A673 (cell line): ENCODE results near the gene SLC52A3. TPM values are rescaled to one million over a fixed set of nuclear protein-coding genes. Genes with fewer than 3 reads are reported as not detected.

Experiments used
- BruUV-seq: library from RNA; stranded (reverse); fragments of 400-500 nt; replicated peaks from 2 replicates; lab custom pipeline; 2021; lab: Mats Ljungman, UMichigan
- CTCF ChIA-PET: fragments of 300-600 bp; sonication (Branson Sonifier 250); formaldehyde crosslinking; loops from one replicate; lab custom pipeline; 2022; ENCODE audit warnings: antibody characterized with exemption; lab: Charles Lee
- POLR2A ChIA-PET: fragments of 300-600 bp; sonication (Branson Sonifier 250); formaldehyde crosslinking; loops from one replicate; lab custom pipeline; 2022; ENCODE audit warnings: antibody characterized with exemption; ENCODE audit not compliant: low non-redundant PET; lab: Charles Lee
- DNase-seq: peaks from one replicate; pipeline ENCODE4 v3.0.0-alpha.2; 2015; ENCODE audit warnings: low spot score
- H3K27ac ChIP-seq: fragments of 200-600 bp; sonication (generic); 2 replicates; pipeline ENCODE4 v1.5.1; 2016; ENCODE audit warnings: mixed run types, low read depth, mild to moderate bottlenecking, mixed read lengths, antibody characterized with exemption, low read length; ENCODE audit not compliant: poor library complexity, severe bottlenecking
- H3K27me3 ChIP-seq: fragments of 200-600 bp; sonication (generic); replicated peaks from 2 replicates; pipeline ENCODE4 v1.6.1; 2017; ENCODE audit warnings: mixed run types, low read depth, mild to moderate bottlenecking, mixed read lengths, antibody characterized with exemption, low read length; ENCODE audit not compliant: insufficient read depth, poor library complexity
- H3K36me3 ChIP-seq: fragments of 200-600 bp; sonication (generic); 2 replicates; pipeline ENCODE4 v1.6.1; 2016; ENCODE audit warnings: mixed run types, mild to moderate bottlenecking, mixed read lengths, antibody characterized with exemption, low read length; ENCODE audit not compliant: insufficient read depth, poor library complexity, severe bottlenecking
- H3K4me1 ChIP-seq: fragments of 200-600 bp; sonication (generic); 2 replicates; pipeline ENCODE4 v1.6.1; 2017; ENCODE audit warnings: mixed run types, mild to moderate bottlenecking, mixed read lengths, antibody characterized with exemption, low read length; ENCODE audit not compliant: insufficient read depth, poor library complexity, severe bottlenecking
- H3K4me3 ChIP-seq: fragments of 200-600 bp; sonication (generic); 2 replicates; pipeline ENCODE4 v1.5.1; 2016; ENCODE audit warnings: low read depth, mixed run types, mild to moderate bottlenecking, mixed read lengths, low read length; ENCODE audit not compliant: poor library complexity, severe bottlenecking
- H3K9me3 ChIP-seq: fragments of 200-600 bp; sonication (generic); 2 replicates; pipeline ENCODE4 v1.6.1; 2016; ENCODE audit warnings: mixed run types, low read depth, mild to moderate bottlenecking, mixed read lengths, antibody characterized with exemption, low read length; ENCODE audit not compliant: poor library complexity, severe bottlenecking
- CTCF ChIP-seq: fragments of 300-800, 200-600 bp; sonication (generic); conservative IDR thresholded peaks from 2 replicates; pipeline ENCODE4 v1.5.1; 2017; ENCODE audit warnings: low read depth, mild to moderate bottlenecking, antibody characterized with exemption, low read length, moderate library complexity, mixed read lengths
- EZH2 ChIP-seq: fragments of 200-600 bp; sonication (generic); IDR thresholded peaks from 2 replicates; pipeline ENCODE4 v1.6.1; 2017; ENCODE audit warnings: borderline replicate concordance, low read depth, mild to moderate bottlenecking, mixed read lengths, antibody characterized with exemption, low read length; ENCODE audit not compliant: poor library complexity, severe bottlenecking
- intact Hi-C: fragments of 100-400 bp; cut with micrococcal nuclease; formaldehyde crosslinking; loops from one replicate; pipeline ENCODE4 v1.10.0; 2022; ENCODE audit not compliant: unreplicated experiment
- total RNA-seq: library from RNA; stranded (reverse); gene quantifications from 2 replicates; pipeline ENCODE4 v1.2.3, GENCODE V29; 2021

SLC52A3 gene
- total RNA-seq, 1 experiment from 2014 or later, result not detected

- no peaks in the 10 kb centered on the region for H3K4me1 ChIP-seq
- no peaks in the 10 kb centered on the region for H3K27me3 ChIP-seq
- no peak overlapping the region for H3K27ac ChIP-seq
- TF ChIP-seq EZH2 (no peak), CTCF (no peak)
- DNase-seq, result no peak
- no peaks in the 10 kb centered on the region for H3K9me3 ChIP-seq
- ChIA-PET CTCF (no interaction called here), POLR2A (no interaction called here)
- no TSS peak for BruUV-seq
- no peak overlapping the region for H3K4me3 ChIP-seq
- H3K36me3 ChIP-seq, result no peaks in the 10 kb centered on the region
- intact Hi-C loops, result no loop called here
These were observed 3.6 kb upstream of the SLC52A3 start for GRCh38 chr20:771741-772464.

- intact Hi-C loops, result no loop called here
- H3K36me3 ChIP-seq, result no peaks in the 10 kb centered on the region
- BruUV-seq, result no TSS peak
- H3K4me3 ChIP-seq, result no peak overlapping the region
- H3K9me3 ChIP-seq, result no peaks in the 10 kb centered on the region
- H3K4me1 ChIP-seq, result no peaks in the 10 kb centered on the region
- DNase-seq, result no peak
- ChIA-PET CTCF (no interaction called here), POLR2A (no interaction called here)
- no peak for TF ChIP-seq EZH2
- no peak for TF ChIP-seq CTCF
- no peaks in the 10 kb centered on the region for H3K27me3 ChIP-seq
- H3K27ac ChIP-seq, result no peak overlapping the region
These were observed 2.4 kb upstream of the SLC52A3 start for GRCh38 chr20:770691-771090.

GRCh38 chr20:766906-767305, 1.4 kb downstream of the SLC52A3 start:
- no peak for DNase-seq
- ChIA-PET CTCF (no interaction called here), POLR2A (no interaction called here)
- no peak overlapping the region for H3K27ac ChIP-seq
- H3K9me3 ChIP-seq, result no peaks in the 10 kb centered on the region
- TF ChIP-seq EZH2 (no peak), CTCF (no peak)
- no peaks in the 10 kb centered on the region for H3K4me1 ChIP-seq
- H3K27me3 ChIP-seq, result no peaks in the 10 kb centered on the region
- H3K4me3 ChIP-seq, result no peak overlapping the region
- no TSS peak for BruUV-seq
- H3K36me3 ChIP-seq, result no peaks in the 10 kb centered on the region
- intact Hi-C loops, result no loop called here
